ENCODE results near the gene CLDN25. TPM values are rescaled to one million over a fixed set of nuclear protein-coding genes. Genes with fewer than 3 reads are reported as not detected.

CLDN25 gene
- total and polyA plus RNA-seq, 2 donors (not counting 3 experiments of a cell fraction or from before 2014, with no cell fraction given) = not detected

GRCh38 chr11:113781682-113782081 lies 2.1 kb downstream of the CLDN25 start:
- no TSS peak for BruUV-seq (replicated peaks)
- Histone ChIP-seq H3K27ac (ENCODE audit: insufficient read depth, low read depth, low read length) (no peak overlapping the region), H2AFZ (ENCODE audit: low read depth, low read length) (no peak overlapping the region), H3K9ac (replicated peaks; ENCODE audit: extremely low read depth, insufficient read depth, low read length) (no peak overlapping the region), H3K9me3 (replicated peaks; ENCODE audit: control insufficient read depth, insufficient read depth, low read length) (no peaks in the 10 kb centered on the region), H3K4me1 (ENCODE audit: control insufficient read depth, extremely low read depth, insufficient read depth, low read length) (no peaks in the 10 kb centered on the region), H4K20me1 (replicated peaks; ENCODE audit: control insufficient read depth, extremely low read depth, insufficient read depth, low read length) (no peaks in the 10 kb centered on the region), H3K79me2 (ENCODE audit: control insufficient read depth, insufficient read depth, low read length) (no peaks in the 10 kb centered on the region), H3K9me1 (replicated peaks; ENCODE audit: control insufficient read depth, extremely low read depth, insufficient read depth, low read length) (no peaks in the 10 kb centered on the region), H3K36me3 (ENCODE audit: control insufficient read depth in 2 of 2, extremely low read depth in 1 of 2, insufficient read depth in 2 of 2, low read length in 2 of 2) (no peaks in the 10 kb centered on the region), H3K27me3 (ENCODE audit: control insufficient read depth in 2 of 2, insufficient read depth in 2 of 2, low read length in 2 of 2) (peaks cover 10 to 15% of the 10 kb centered on the region in 2 experiments), H3K4me2 (ENCODE audit: insufficient read depth, low read length) (no peak overlapping the region), H3K4me3 (replicated peaks in 1 of 3; ENCODE audit: insufficient read depth in 1 of 3, low read depth in 1 of 3, low read length in 3 of 3) (no peak overlapping the region)
- ChIA-PET CTCF (interaction anchor here (0.8 to 2.0 kb wide), 7 partner anchors 8 to 56 kb away, joined by 3 to 5 read pairs (median 4); partner anchors contain the start of gene ZW10), POLR2A (no interaction called here)
- DNase-seq (ENCODE audit: low read depth, low spot score) = no peak
- dilution Hi-C loops (cut with MboI; ENCODE audit: extremely low pct_ligation_motif_present, low sequenced_read_pairs) = no loop called here
- no peak for FAIRE-seq
- TF ChIP-seq JUN (IDR thresholded peaks at IDR 0.05; ENCODE audit: borderline replicate concordance, insufficient read depth, insufficient read length, low read depth) (no peak), POLR2A (IDR thresholded peaks at IDR 0.05; ENCODE audit: low read depth, low read length) (no peak), POLR2AphosphoS5 (IDR thresholded peaks at IDR 0.05; ENCODE audit: insufficient read depth, low read depth, low read length) (no peak)
- TF ChIP-seq, protein P1, sequence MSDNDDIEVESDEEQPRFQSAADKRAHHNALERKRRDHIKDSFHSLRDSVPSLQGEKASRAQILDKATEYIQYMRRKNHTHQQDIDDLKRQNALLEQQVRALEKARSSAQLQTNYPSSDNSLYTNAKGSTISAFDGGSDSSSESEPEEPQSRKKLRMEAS (IDR thresholded peaks at IDR 0.05; ENCODE audit: insufficient read depth, insufficient read length) = no peak
- intact Hi-C loops (cut with micrococcal nuclease) = no loop called here

DNA sequence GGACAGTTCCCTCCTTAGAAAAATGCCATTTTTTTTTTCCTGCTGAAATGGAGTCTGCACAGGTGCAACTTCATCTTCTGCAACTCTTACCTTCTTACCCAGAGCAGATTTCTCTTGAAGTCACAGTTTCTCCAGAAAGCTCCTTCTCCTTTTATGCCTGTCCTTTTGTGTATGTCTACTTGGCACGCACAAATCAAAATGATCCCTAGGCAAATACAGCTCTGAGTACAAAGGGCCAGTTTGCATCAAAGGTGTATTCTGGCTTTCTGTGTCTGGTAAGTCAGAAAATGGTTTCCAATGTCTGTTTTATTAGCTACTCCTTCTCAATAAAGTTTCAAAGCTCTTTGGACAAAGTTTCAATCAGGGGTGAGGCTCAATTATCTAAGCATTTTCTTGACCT lies 2.5 kb downstream of the CLDN25 start:
- CTCF ChIA-PET = interaction anchor here (0.8 to 2.0 kb wide), 7 partner anchors 9 to 56 kb away, joined by 3 to 5 read pairs (median 4); partner anchors contain the start of gene ZW10
- dilution Hi-C loops (cut with MboI; ENCODE audit: extremely low pct_ligation_motif_present, low sequenced_read_pairs) = no loop called here

More for the DNA sequence above, 2.5 kb downstream of the CLDN25 start:
- peaks cover 8 to 15% of the 10 kb centered on the region in 2 experiments for H3K27me3 ChIP-seq (ENCODE audit: control insufficient read depth in 2 of 2, insufficient read depth in 2 of 2, low read length in 2 of 2)
- DNase-seq (ENCODE audit: low read depth, low spot score) (no peak), FAIRE-seq (no peak)
- no TSS peak for BruUV-seq (replicated peaks)
- intact Hi-C loops (cut with micrococcal nuclease) = no loop called here
- H3K4me2 ChIP-seq (ENCODE audit: insufficient read depth, low read length) = no peak overlapping the region
- H3K27ac ChIP-seq (ENCODE audit: insufficient read depth, low read depth, low read length) = no peak overlapping the region
- no peaks in the 10 kb centered on the region for H4K20me1 ChIP-seq (replicated peaks; ENCODE audit: control insufficient read depth, extremely low read depth, insufficient read depth, low read length)
- H3K9ac ChIP-seq (replicated peaks; ENCODE audit: extremely low read depth, insufficient read depth, low read length) = no peak overlapping the region
- H3K4me3 ChIP-seq (replicated peaks in 1 of 3; ENCODE audit: insufficient read depth in 1 of 3, low read depth in 1 of 3, low read length in 3 of 3) = no peak overlapping the region
- H3K36me3 ChIP-seq (ENCODE audit: control insufficient read depth in 2 of 2, extremely low read depth in 1 of 2, insufficient read depth in 2 of 2, low read length in 2 of 2) = no peaks in the 10 kb centered on the region
- no peaks in the 10 kb centered on the region for H3K9me1 ChIP-seq (replicated peaks; ENCODE audit: control insufficient read depth, extremely low read depth, insufficient read depth, low read length)
- H2AFZ ChIP-seq (ENCODE audit: low read depth, low read length) = no peak overlapping the region
- H3K4me1 ChIP-seq (ENCODE audit: control insufficient read depth, extremely low read depth, insufficient read depth, low read length) = no peaks in the 10 kb centered on the region
- POLR2A ChIA-PET = no interaction called here
- no peak for TF ChIP-seq POLR2A (IDR thresholded peaks at IDR 0.05; ENCODE audit: low read depth, low read length)
- TF ChIP-seq, protein P1 (IDR thresholded peaks at IDR 0.05; ENCODE audit: insufficient read depth, insufficient read length) = no peak
- no peak for TF ChIP-seq POLR2AphosphoS5 (IDR thresholded peaks at IDR 0.05; ENCODE audit: insufficient read depth, low read depth, low read length)
- TF ChIP-seq, protein P2, sequence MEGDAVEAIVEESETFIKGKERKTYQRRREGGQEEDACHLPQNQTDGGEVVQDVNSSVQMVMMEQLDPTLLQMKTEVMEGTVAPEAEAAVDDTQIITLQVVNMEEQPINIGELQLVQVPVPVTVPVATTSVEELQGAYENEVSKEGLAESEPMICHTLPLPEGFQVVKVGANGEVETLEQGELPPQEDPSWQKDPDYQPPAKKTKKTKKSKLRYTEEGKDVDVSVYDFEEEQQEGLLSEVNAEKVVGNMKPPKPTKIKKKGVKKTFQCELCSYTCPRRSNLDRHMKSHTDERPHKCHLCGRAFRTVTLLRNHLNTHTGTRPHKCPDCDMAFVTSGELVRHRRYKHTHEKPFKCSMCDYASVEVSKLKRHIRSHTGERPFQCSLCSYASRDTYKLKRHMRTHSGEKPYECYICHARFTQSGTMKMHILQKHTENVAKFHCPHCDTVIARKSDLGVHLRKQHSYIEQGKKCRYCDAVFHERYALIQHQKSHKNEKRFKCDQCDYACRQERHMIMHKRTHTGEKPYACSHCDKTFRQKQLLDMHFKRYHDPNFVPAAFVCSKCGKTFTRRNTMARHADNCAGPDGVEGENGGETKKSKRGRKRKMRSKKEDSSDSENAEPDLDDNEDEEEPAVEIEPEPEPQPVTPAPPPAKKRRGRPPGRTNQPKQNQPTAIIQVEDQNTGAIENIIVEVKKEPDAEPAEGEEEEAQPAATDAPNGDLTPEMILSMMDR (IDR thresholded peaks at IDR 0.05; ENCODE audit: extremely low read depth in 1 of 2, insufficient read depth in 1 of 2, low read depth in 1 of 2, low read length in 2 of 2) = no peak
- TF ChIP-seq EZH2 (IDR thresholded peaks at IDR 0.05; ENCODE audit: borderline replicate concordance, low read depth, low read length, severe bottlenecking) = no peak
- no peak for TF ChIP-seq GATA2 (IDR thresholded peaks at IDR 0.05; ENCODE audit: insufficient read depth, insufficient read length, low read depth, low read length)
- no peak for TF ChIP-seq MYC (IDR thresholded peaks at IDR 0.05; ENCODE audit: low read depth, low read length)
- no peak for TF ChIP-seq FOS (IDR thresholded peaks at IDR 0.05; ENCODE audit: borderline replicate concordance, insufficient read depth, low read length)
- TF ChIP-seq JUN (IDR thresholded peaks at IDR 0.05; ENCODE audit: borderline replicate concordance, insufficient read depth, insufficient read length, low read depth) = no peak
- no peaks in the 10 kb centered on the region for H3K9me3 ChIP-seq (replicated peaks; ENCODE audit: control insufficient read depth, insufficient read depth, low read length)
- no peaks in the 10 kb centered on the region for H3K79me2 ChIP-seq (ENCODE audit: control insufficient read depth, insufficient read depth, low read length)

All from endothelial cell of umbilical vein (primary cell).